GM19328 (cell line): ENCODE measurements around the gene CCDC172.

Experiments
- ATAC-seq: cut with Tn5 transposase; IDR thresholded peaks from one replicate; pipeline ENCODE4 v1.9.1; 2021; ENCODE audit warnings: mild to moderate bottlenecking, moderate library complexity; ENCODE audit not compliant: unreplicated experiment

Gene CCDC172

DNA sequence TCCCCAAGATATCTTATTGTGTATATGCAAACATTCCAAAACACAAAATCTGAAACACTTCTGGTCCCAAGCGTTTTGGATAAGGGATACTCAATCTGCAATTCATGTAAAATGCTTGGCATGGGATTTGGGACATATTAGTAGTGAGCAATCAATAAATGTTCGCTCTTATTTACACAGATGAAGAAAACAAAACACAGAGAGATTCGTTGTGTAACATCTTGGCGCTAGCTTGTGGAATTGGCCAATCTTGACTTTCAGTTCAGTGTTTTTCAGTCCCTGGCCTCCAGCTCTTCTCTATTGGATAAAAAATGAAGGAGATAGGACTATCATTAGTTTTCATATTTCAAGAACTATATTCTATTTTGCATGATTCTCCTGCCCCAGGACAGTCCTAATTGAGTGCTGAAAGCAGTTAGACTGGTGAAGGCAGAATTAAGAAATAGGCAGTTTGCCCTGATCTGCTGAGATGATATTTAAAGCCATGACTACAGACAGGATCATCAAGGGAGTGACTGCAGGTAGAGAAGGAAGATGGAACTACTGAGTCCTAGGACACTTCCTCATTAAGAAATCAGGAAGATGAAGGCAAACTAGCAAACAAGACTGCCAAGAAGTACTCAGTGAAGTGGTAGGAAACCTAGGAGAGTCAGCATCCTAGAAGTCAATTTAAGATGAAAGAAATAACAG is 105.2 kb downstream of the CCDC172 start:
- no peak for ATAC-seq
